Brain microvascular endothelial cell (primary cell): ENCODE data around the gene AGPS.
"Not testable (repeated sequence)": the region's sequence is repeated elsewhere in the genome, so short reads cannot be mapped to it uniquely, and the experiment has no call there.

Source experiments
- DNase-seq: peaks from one replicate; pipeline ENCODE4 v3.0.0-alpha.2; 2020
- H3K27ac ChIP-seq: fragments of 250-450 bp; sonication (Bioruptor Pico); 2 replicates; pipeline ENCODE4 v1.5.1; 2020; ENCODE audit warnings: mild to moderate bottlenecking, moderate library complexity
- H3K27me3 ChIP-seq: fragments of 250-450 bp; sonication (Bioruptor Pico); replicated peaks from 2 replicates; pipeline ENCODE4 v1.5.1; 2020; ENCODE audit warnings: mild to moderate bottlenecking
- H3K36me3 ChIP-seq: fragments of 250-450 bp; sonication (Bioruptor Pico); replicated peaks from 2 replicates; pipeline ENCODE4 v1.5.1; 2020; ENCODE audit warnings: mild to moderate bottlenecking
- H3K4me3 ChIP-seq: 2 replicates; pipeline ENCODE4 v1.5.1; 2011; ENCODE audit warnings: low read depth, mild to moderate bottlenecking, control low read depth, low read length, moderate library complexity
- CTCF ChIP-seq: IDR thresholded peaks from 2 replicates; pipeline ENCODE4 v1.5.1; 2011; ENCODE audit warnings: low read depth, mild to moderate bottlenecking, moderate library complexity, low read length, control low read depth, inconsistent platforms; ENCODE audit errors: missing control alignments
- in situ Hi-C: cut with HindIII; loops from 2 replicates; pipeline ENCODE4 v1.10.0; 2017; ENCODE audit warnings: low sequenced_read_pairs, low pct_ligation_motif_present

Gene AGPS

GRCh38 chr2:177348118-177348654 is 44.4 kb upstream of the AGPS start:
- no peak overlapping the region for H3K4me3 ChIP-seq
- no peak for DNase-seq
- no peak overlapping the region for H3K27ac ChIP-seq
- TF ChIP-seq CTCF, result no peak
- in situ Hi-C loops, result no loop called here
- H3K27me3 ChIP-seq, result no peaks in the 10 kb centered on the region
- H3K36me3 ChIP-seq, result no peaks in the 10 kb centered on the region

- H3K36me3 ChIP-seq, result no peaks in the 10 kb centered on the region
- no peak overlapping the region for H3K4me3 ChIP-seq
- no peak for DNase-seq
- TF ChIP-seq CTCF, result no peak
- in situ Hi-C loops, result no loop called here
- H3K27ac ChIP-seq, result no peak overlapping the region
- no peaks in the 10 kb centered on the region for H3K27me3 ChIP-seq
Observed at GRCh38 chr2:177348733-177349693, 43.6 kb upstream of the AGPS start.

DNA sequence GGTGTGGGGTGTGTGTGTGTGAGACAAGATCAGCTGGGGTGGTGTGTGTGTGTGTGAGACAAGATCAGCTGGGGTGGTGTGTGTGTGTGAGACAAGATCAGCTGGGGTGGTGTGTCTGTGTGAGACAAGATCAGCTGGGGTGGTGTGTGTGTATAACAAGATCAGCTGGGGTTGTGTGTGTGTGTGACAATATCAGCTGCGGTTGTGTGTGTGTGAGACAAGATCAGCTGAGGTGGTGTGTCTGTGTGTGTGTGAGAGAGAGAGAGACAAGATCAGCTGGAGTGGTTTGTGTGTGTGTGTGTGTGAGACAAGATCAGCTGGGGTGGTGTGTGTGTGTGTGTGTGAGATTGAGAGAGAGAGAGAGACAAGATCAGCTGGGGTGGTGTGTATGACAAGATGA is 41.9 kb upstream of the AGPS start:
- H3K36me3 ChIP-seq, H3K27me3 ChIP-seq, H3K27ac ChIP-seq, in situ Hi-C loops, DNase-seq, H3K4me3 ChIP-seq: not testable (repeated sequence)

GRCh38 chr2:177351121-177351520 is 41.5 kb upstream of the AGPS start:
- H3K27me3 ChIP-seq, in situ Hi-C loops, H3K36me3 ChIP-seq, H3K4me3 ChIP-seq, DNase-seq, H3K27ac ChIP-seq: not testable (repeated sequence)

DNA sequence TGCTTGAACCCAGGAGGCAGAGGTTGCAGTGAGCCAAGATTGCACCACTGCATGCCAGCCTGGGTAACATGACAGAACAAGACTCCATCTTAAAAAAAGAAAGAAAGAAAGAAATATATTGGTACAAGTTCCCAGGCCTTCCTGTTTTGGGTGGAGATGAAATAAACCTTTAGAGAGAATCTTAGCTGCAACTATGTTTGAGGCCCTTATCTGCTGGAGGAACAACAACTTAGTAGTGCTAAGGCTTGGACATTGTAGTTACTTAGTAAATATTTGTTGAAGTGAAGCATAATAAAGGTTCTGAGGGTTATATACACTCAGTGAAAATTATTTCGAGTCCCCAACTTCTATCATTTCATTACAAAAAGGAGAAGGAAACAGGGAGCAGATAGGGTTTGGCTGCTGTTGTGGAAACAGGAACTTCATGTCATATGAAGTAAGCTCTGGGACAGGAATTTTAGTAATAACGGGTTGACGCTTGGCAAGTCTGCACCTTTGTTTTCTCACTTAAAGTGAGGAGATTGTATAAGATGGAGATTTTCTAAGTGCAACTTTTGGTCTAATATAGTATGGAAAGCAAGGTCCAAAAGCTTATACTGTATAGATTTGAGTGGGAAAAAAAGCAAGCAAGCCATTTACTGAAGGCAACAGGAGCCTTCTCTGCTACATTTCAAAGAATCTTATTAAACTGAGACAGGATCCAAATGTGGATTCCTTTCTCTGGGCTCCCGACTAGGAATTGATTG is 40.0 kb upstream of the AGPS start:
- H3K27me3 ChIP-seq, result no peaks in the 10 kb centered on the region
- no peak overlapping the region for H3K27ac ChIP-seq
- no peak for TF ChIP-seq CTCF
- DNase-seq, result no peak
- in situ Hi-C loops, result no loop called here
- H3K36me3 ChIP-seq, result no peaks in the 10 kb centered on the region
- no peak overlapping the region for H3K4me3 ChIP-seq

DNA sequence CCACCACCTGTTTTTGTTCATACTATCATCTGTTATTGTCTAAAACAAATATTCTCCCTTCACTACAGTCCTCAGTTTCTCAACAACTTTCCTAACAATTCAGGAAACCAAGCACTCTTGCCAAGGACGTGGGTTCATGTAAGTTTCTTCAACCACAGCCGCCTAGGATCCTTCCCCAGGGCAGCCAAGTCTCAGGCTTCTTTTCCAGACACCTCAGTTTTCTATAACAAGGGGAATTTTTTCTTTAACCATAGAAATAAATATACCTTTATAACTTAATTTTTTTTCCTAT is 39.4 kb upstream of the AGPS start:
- in situ Hi-C loops, result no loop called here
- TF ChIP-seq CTCF, result no peak
- no peak for DNase-seq
- Histone ChIP-seq H3K4me3 (no peak overlapping the region), H3K27me3 (no peaks in the 10 kb centered on the region), H3K27ac (no peak overlapping the region), H3K36me3 (no peaks in the 10 kb centered on the region)

GRCh38 chr2:177354541-177354940 is 38.0 kb upstream of the AGPS start:
- in situ Hi-C loops, DNase-seq: not testable (repeated sequence)

More at GRCh38 chr2:177354541-177354940, 38.0 kb upstream of the AGPS start:
- not testable (repeated sequence) for H3K36me3 ChIP-seq, H3K4me3 ChIP-seq, H3K27ac ChIP-seq, H3K27me3 ChIP-seq
